H1 (cell line): ENCODE data around the gene COLQ. TPM values are rescaled to one million over a fixed set of nuclear protein-coding genes. Genes with fewer than 3 reads are reported as not detected.

Experiments
- CTCF ChIA-PET: fragments of 300-600 bp; sonication (Branson Sonifier 250); formaldehyde crosslinking; loops from one replicate; lab custom pipeline; 2021; ENCODE audit not compliant: partially characterized antibody; lab: Charles Lee
- POLR2A ChIA-PET: fragments of 300-600 bp; sonication (Branson Sonifier 250); formaldehyde crosslinking; loops from one replicate; lab custom pipeline; 2021; ENCODE audit warnings: inconsistent platforms; ENCODE audit not compliant: partially characterized antibody; lab: Charles Lee
- DNase-seq, 2 experiments: peaks; one replicate each; pipeline versions ENCODE4 v3.0.0 to v3.0.0-alpha.2; 2010 to 2022; ENCODE audit warnings: low spot score in 2 of 2, low read depth in 1 of 2, mixed read lengths in 1 of 2
- FAIRE-seq: peaks from 2 replicates; lab custom pipeline; 2011; peaks lifted over from hg19 to GRCh38; lab: Jason Lieb, UNC
- H2AFZ ChIP-seq: 2 replicates; pipeline ENCODE4 v1.8.1; 2012; ENCODE audit warnings: low read length, inconsistent platforms
- H2AK5ac ChIP-seq: 2 replicates; pipeline ENCODE4 v1.6.1; 2013; ENCODE audit warnings: low read depth, low read length
- H2BK120ac ChIP-seq: replicated peaks from 2 replicates; pipeline ENCODE3; 2013; ENCODE audit warnings: low read depth, low read length, inconsistent platforms
- H2BK12ac ChIP-seq: 2 replicates; pipeline ENCODE4 v1.6.1; 2013; ENCODE audit warnings: low read depth, low read length
- H2BK15ac ChIP-seq: 2 replicates; pipeline ENCODE4 v1.6.1; 2013; ENCODE audit warnings: low read length
- H2BK20ac ChIP-seq: 2 replicates; pipeline ENCODE4 v1.6.1; 2013; ENCODE audit warnings: low read length
- H2BK5ac ChIP-seq: 2 replicates; pipeline ENCODE4 v1.6.1; 2013; ENCODE audit warnings: low read depth, low read length
- H3K14ac ChIP-seq: 2 replicates; pipeline ENCODE4 v1.6.1; 2013; ENCODE audit warnings: inconsistent platforms; ENCODE audit not compliant: insufficient read length
- H3K18ac ChIP-seq: 2 replicates; pipeline ENCODE4 v1.6.1; 2013; ENCODE audit warnings: low read length; ENCODE audit errors: extremely low read depth
- H3K23ac ChIP-seq: 2 replicates; pipeline ENCODE4 v1.6.1; 2013; ENCODE audit warnings: inconsistent platforms; ENCODE audit not compliant: insufficient read length
- H3K23me2 ChIP-seq: 2 replicates; pipeline ENCODE4 v1.6.1; 2013; ENCODE audit warnings: low read depth, low read length
- H3K27ac ChIP-seq: 2 replicates; pipeline ENCODE4 v1.6.1; 2011; ENCODE audit warnings: low read depth, low read length, inconsistent platforms
- H3K27me3 ChIP-seq, 4 experiments: replicated peaks in 1 of 4; 1 replicate in 1 of 4; 2 replicates in 3 of 4; pipeline versions ENCODE4 v1.6.1 to v1.8.1; 2011 to 2013; ENCODE audit warnings: low read length in 3 of 4, mild to moderate bottlenecking in 3 of 4, inconsistent platforms in 2 of 4, mixed read lengths in 2 of 4, moderate library complexity in 1 of 4; ENCODE audit not compliant: control insufficient read depth in 3 of 4, insufficient read depth in 3 of 4; ENCODE audit errors: extremely low read depth in 1 of 4
- H3K36me3 ChIP-seq, 4 experiments: 2 replicates each; pipeline versions ENCODE4 v1.6.1 to v1.8.1; 2011 to 2013; ENCODE audit warnings: mild to moderate bottlenecking in 4 of 4, low read length in 3 of 4, moderate library complexity in 2 of 4, control low read depth in 1 of 4, inconsistent platforms in 1 of 4; ENCODE audit not compliant: insufficient read depth in 4 of 4, control insufficient read depth in 2 of 4
- H3K4ac ChIP-seq: replicated peaks from 2 replicates; pipeline ENCODE3; 2013; ENCODE audit warnings: low read length, low read depth, mixed read lengths, inconsistent platforms; ENCODE audit not compliant: insufficient read length
- H3K4me1 ChIP-seq, 4 experiments: replicated peaks in 1 of 4; 1 replicate in 1 of 4; 2 replicates in 3 of 4; pipeline versions ENCODE4 v1.6.1 to v1.8.1; 2011 to 2013; ENCODE audit warnings: low read length in 3 of 4, inconsistent platforms in 2 of 4, mixed read lengths in 1 of 4; ENCODE audit not compliant: insufficient read depth in 4 of 4, control insufficient read depth in 3 of 4
- H3K4me2 ChIP-seq, 2 experiments: 2 replicates each; pipeline versions ENCODE4 v1.6.1 to v1.8.1; 2011 to 2013; ENCODE audit warnings: low read depth in 2 of 2, low read length in 2 of 2, control low read depth in 1 of 2, inconsistent platforms in 1 of 2, mild to moderate bottlenecking in 1 of 2; ENCODE audit not compliant: insufficient read depth in 1 of 2
- H3K4me3 ChIP-seq, 4 experiments: fragments of 200-600, 300-600 bp in 1 of 4; sonication (generic), shearing (Covaris generic), sonication (Bioruptor Twin) in 1 of 4; 2 replicates each; pipeline versions ENCODE4 v1.5.1 to v1.8.1; 2011 to 2016; ENCODE audit warnings: low read length in 4 of 4, low read depth in 3 of 4, control low read depth in 2 of 4, inconsistent platforms in 2 of 4, mild to moderate bottlenecking in 2 of 4, mixed read lengths in 1 of 4, moderate library complexity in 1 of 4; ENCODE audit not compliant: insufficient read depth in 2 of 4; ENCODE audit errors: extremely low read depth in 1 of 4
- H3K56ac ChIP-seq: replicated peaks from 2 replicates; pipeline ENCODE3; 2013; ENCODE audit warnings: low read depth, mild to moderate bottlenecking, mixed read lengths, low read length, inconsistent platforms; ENCODE audit not compliant: insufficient read length
- H3K79me1 ChIP-seq: 2 replicates; pipeline ENCODE4 v1.6.1; 2013; ENCODE audit warnings: low read depth, low read length, control low read depth
- H3K79me2 ChIP-seq, 2 experiments: 2 replicates each; pipeline versions ENCODE4 v1.6.1 to v1.8.1; 2012 to 2013; ENCODE audit warnings: low read length in 2 of 2, mild to moderate bottlenecking in 2 of 2, inconsistent platforms in 1 of 2; ENCODE audit not compliant: insufficient read depth in 2 of 2, control insufficient read depth in 1 of 2
- H3K9ac ChIP-seq, 4 experiments: replicated peaks in 1 of 4; 1 replicate in 1 of 4; 2 replicates in 3 of 4; pipeline versions ENCODE4 v1.6.1 to v1.8.1; 2011 to 2013; ENCODE audit warnings: low read depth in 3 of 4, low read length in 3 of 4, control low read depth in 2 of 4, mild to moderate bottlenecking in 2 of 4, moderate library complexity in 2 of 4, inconsistent platforms in 1 of 4; ENCODE audit errors: extremely low read depth in 1 of 4
- H3K9me3 ChIP-seq, 2 experiments: 2 replicates each; pipeline versions ENCODE4 v1.6.1 to v1.8.1; 2012 to 2013; ENCODE audit warnings: mild to moderate bottlenecking in 2 of 2, moderate library complexity in 2 of 2, control low read depth in 1 of 2, inconsistent platforms in 1 of 2, low read depth in 1 of 2, low read length in 1 of 2, mixed read lengths in 1 of 2; ENCODE audit not compliant: insufficient read depth in 2 of 2
- H4K20me1 ChIP-seq, 2 experiments: replicated peaks in 1 of 2; 2 replicates each; pipeline versions ENCODE3 to v1.8.1; 2011 to 2013; ENCODE audit warnings: inconsistent platforms in 2 of 2, low read length in 2 of 2, mild to moderate bottlenecking in 1 of 2; ENCODE audit not compliant: insufficient read depth in 2 of 2, control insufficient read depth in 1 of 2
- H4K5ac ChIP-seq: 2 replicates; pipeline ENCODE4 v1.6.1; 2013; ENCODE audit warnings: low read length, low read depth, mixed read lengths, inconsistent platforms; ENCODE audit not compliant: insufficient read length
- H4K8ac ChIP-seq: 2 replicates; pipeline ENCODE4 v1.8.0; 2013; ENCODE audit warnings: mild to moderate bottlenecking, moderate library complexity, low read length, inconsistent platforms; ENCODE audit not compliant: insufficient read depth; ENCODE audit errors: extremely low read depth
- H4K91ac ChIP-seq: replicated peaks from 2 replicates; pipeline ENCODE3; 2013; ENCODE audit warnings: low read length, mixed read lengths, inconsistent platforms; ENCODE audit not compliant: insufficient read length
- KDM5A ChIP-seq: fragments of 200-600 bp; IDR thresholded peaks from 2 replicates; pipeline ENCODE4 v1.7.1; 2012; ENCODE audit warnings: mild to moderate bottlenecking, low read length, inconsistent platforms, mixed read lengths
- WGBS, 2 experiments: shearing (Covaris generic) in 1 of 2; methylation state at CpG; one replicate each; pipeline versions ENCODE4 v1.1.6 to v1.1.7; 2013 to 2015; ENCODE audit warnings: low lambda C conversion rate in 2 of 2, mixed read lengths in 2 of 2, inconsistent platforms in 1 of 2, low coverage in 1 of 2, missing lambda C conversion rate in 1 of 2; ENCODE audit not compliant: insufficient replicate concordance in 2 of 2, insufficient coverage in 1 of 2, insufficient read length in 1 of 2; ENCODE audit errors: extremely low coverage in 1 of 2, missing lambda C conversion rate in 1 of 2; 5-methylcytosine and 5-hydroxymethylcytosine counted together
- polyA plus RNA-seq, 7 experiments: library from polyadenylated mRNA; depleted of rRNA in 3 of 7; stranded (reverse) in 5 of 7; unstranded in 2 of 7; fragments of >200 nt in 5 of 7; fragments of 200-250 nt in 2 of 7; gene quantifications; 1 replicate in 5 of 7; 2 replicates in 1 of 7; 4 replicates in 1 of 7; pipeline versions ENCODE4 v1.2.1 to v1.2.3, GENCODE V29; 2011 to 2013; ENCODE audit warnings: missing spikeins in 2 of 7, mixed read lengths in 2 of 7
- total RNA-seq: library from RNA; stranded (reverse); fragmentation: NEBNext Ultra II Directional; extraction: Animal tissue kit (Norgen Biotek cat#: 25700); gene quantifications from 2 replicates; pipeline ENCODE4 v1.2.1, GENCODE V29; 2021

Gene COLQ
- total and polyA plus RNA-seq, 2 of the 8 experiments (the other 6 are each of a cell fraction or from before 2014, with no cell fraction given), result 1.5 to 1.9 TPM

DNA sequence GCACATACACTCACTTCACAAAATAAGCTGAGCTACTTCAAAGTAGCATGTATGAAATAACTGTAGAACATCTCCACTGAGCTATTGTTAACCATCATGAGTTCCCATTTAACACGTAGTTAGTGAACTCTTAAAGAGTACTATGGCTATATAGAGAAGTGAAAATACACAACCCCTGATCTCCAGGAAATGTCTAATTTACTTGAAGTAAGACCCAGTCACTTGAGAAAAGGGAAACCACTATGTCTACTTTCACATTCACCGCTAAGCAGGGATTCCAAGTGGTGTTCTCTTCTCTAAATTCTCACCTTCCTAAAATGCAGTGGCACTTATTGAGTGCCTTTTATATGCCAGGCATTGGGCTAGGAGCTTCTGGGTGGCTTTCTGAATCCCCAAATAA is 35.0 kb upstream of the COLQ start:
- Histone ChIP-seq H2AK5ac (no peak overlapping the region), H4K5ac (no peak overlapping the region), H3K23me2 (no peaks in the 10 kb centered on the region), H3K79me2 (no peaks in the 10 kb centered on the region), H2BK12ac (no peak overlapping the region), H2BK20ac (no peak overlapping the region), H3K4me3 (no peak overlapping the region), H4K91ac (no peak overlapping the region), H2BK15ac (no peak overlapping the region), H3K79me1 (no peaks in the 10 kb centered on the region), H3K23ac (no peak overlapping the region), H3K18ac (no peak overlapping the region), H3K36me3 (peaks cover 0 to 9% (median 3%) of the 10 kb centered on the region in 4 experiments; a peak in 4 of 8 replicates), H3K4me1 (no peaks in the 10 kb centered on the region), H3K56ac (no peak overlapping the region), H3K27ac (no peak overlapping the region), H3K4me2 (no peak overlapping the region), H3K14ac (no peak overlapping the region), H3K9ac (no peak overlapping the region), H2AFZ (no peak overlapping the region), H3K27me3 (no peaks in the 10 kb centered on the region), H3K9me3 (no peaks in the 10 kb centered on the region), H4K8ac (no peak overlapping the region), H3K4ac (no peak overlapping the region), H4K20me1 (peaks cover 0 to 2% of the 10 kb centered on the region in 2 experiments), H2BK120ac (no peak overlapping the region), H2BK5ac (no peak overlapping the region)
- DNase-seq (no peak), FAIRE-seq (no peak)
- 94% methylated on average over 2 of the region's 2 CpGs; no CpG with 5 or more reads in 1 of the 2 experiments for WGBS, 2 experiments
- no peak for TF ChIP-seq KDM5A
- CTCF ChIA-PET, result interaction anchor here (0.7 to 2.8 kb wide), 25 partner anchors 9 to 533 kb away, joined by 3 to 18 read pairs (median 3); no protein-coding TSS in a partner anchor
- POLR2A ChIA-PET, result interaction anchor here (0.6 to 1.7 kb wide), 4 partner anchors 10 to 252 kb away, joined by 3 to 6 read pairs (median 4); no protein-coding TSS in a partner anchor
